ENCODE measurements around the gene ZDHHC19.

ZDHHC19 gene

GRCh38 chr3:196240424-196240823, 29.2 kb upstream of the ZDHHC19 start (continued):
- TF ChIP-seq ZNF274 (IDR thresholded peaks at IDR 0.05; ENCODE audit: low read length) (no peak), ZNF274 (tag by site-specific recombination; IDR thresholded peaks at IDR 0.05; ENCODE audit: borderline replicate concordance) (no peak), ZSCAN4 (tag by site-specific recombination; IDR thresholded peaks at IDR 0.05) (no peak), ZFHX2 (tag by site-specific recombination; conservative IDR thresholded peaks at IDR 0.05) (no peak)

GRCh38 chr3:196238612-196239560, 27.7 kb upstream of the ZDHHC19 start:
- ChIA-PET CTCF (no interaction called here), POLR2A (no interaction called here)
- TF ChIP-seq ZNF624 (tag by site-specific recombination; IDR thresholded peaks at IDR 0.05) (no peak), ZNF658 (tag by site-specific recombination; IDR thresholded peaks at IDR 0.05) (no peak), ZNF214 (tag by site-specific recombination; IDR thresholded peaks at IDR 0.05; ENCODE audit: borderline replicate concordance) (no peak), ZNF488 (tag by site-specific recombination; IDR thresholded peaks at IDR 0.05) (no peak), ZBTB20 (tag by site-specific recombination; IDR thresholded peaks at IDR 0.05) (no peak), ZNF280D (tag by site-specific recombination; IDR thresholded peaks at IDR 0.05) (no peak), ZNF670 (tag by site-specific recombination; IDR thresholded peaks at IDR 0.05; ENCODE audit: low read depth) (no peak), ZNF140 (tag by site-specific recombination; IDR thresholded peaks at IDR 0.05) (no peak)
- Histone ChIP-seq H3K4me1 (ENCODE audit: control insufficient read depth, insufficient read depth, low read length) (no peaks in the 10 kb centered on the region), H3K4me3 (ENCODE audit: low read depth, low read length) (no peak overlapping the region), H3K9me3 (ENCODE audit: control insufficient read depth, insufficient read depth, low read depth, low read length) (no peaks in the 10 kb centered on the region), H3K27ac (ENCODE audit: extremely low read depth, low read depth, low read length) (no peak overlapping the region), H3K36me3 (ENCODE audit: control insufficient read depth in 2 of 2, insufficient read depth in 1 of 2, low read length in 2 of 2) (peaks cover 0 to 56% of the 10 kb centered on the region in 2 experiments; a peak in 2 of 3 replicates)

GRCh38 chr3:196237203-196237602, 26.0 kb upstream of the ZDHHC19 start:
- Histone ChIP-seq H3K4me3 (ENCODE audit: low read depth, low read length) (no peak overlapping the region), H3K9me3 (ENCODE audit: control insufficient read depth, insufficient read depth, low read depth, low read length) (no peaks in the 10 kb centered on the region), H3K36me3 (ENCODE audit: control insufficient read depth in 2 of 2, insufficient read depth in 1 of 2, low read length in 2 of 2) (peaks cover 0 to 49% of the 10 kb centered on the region in 2 experiments; a peak in 2 of 3 replicates), H3K4me1 (ENCODE audit: control insufficient read depth, insufficient read depth, low read length) (no peaks in the 10 kb centered on the region), H3K27ac (ENCODE audit: extremely low read depth, low read depth, low read length) (no peak overlapping the region)
- POLR2A ChIA-PET = no interaction called here
- CTCF ChIA-PET = no interaction called here
- TF ChIP-seq TCF7L2 (IDR thresholded peaks at IDR 0.05; ENCODE audit: borderline replicate concordance, low read depth, low read length) (no peak), ZBTB26 (tag by site-specific recombination; optimal IDR thresholded peaks at IDR 0.05) (no peak), ZNF580 (tag by site-specific recombination; IDR thresholded peaks at IDR 0.05) (no peak), ZNF202 (tag by site-specific recombination; IDR thresholded peaks at IDR 0.05; ENCODE audit: borderline replicate concordance) (no peak), ZNF600 (tag by site-specific recombination; IDR thresholded peaks at IDR 0.05) (no peak), ZBTB20 (tag by site-specific recombination; IDR thresholded peaks at IDR 0.05) (no peak), REST (tag by site-specific recombination; IDR thresholded peaks at IDR 0.05) (no peak), ZBTB44 (tag by site-specific recombination; IDR thresholded peaks at IDR 0.05) (no peak), ZNF670 (tag by site-specific recombination; IDR thresholded peaks at IDR 0.05; ENCODE audit: low read depth) (no peak)

All from HEK293 (cell line).